Vagina (tissue), 2 donors: ENCODE data around the gene WDR70.

ENCODE experiments used
- CTCF ChIP-seq, 3 experiments: fragments of 450-650 bp in 2 of 3; fragments of 200-600 bp in 1 of 3; sonication (generic) in 1 of 3; IDR thresholded peaks; one replicate each; pipeline ENCODE4 v1.5.1; 2017 to 2019; ENCODE audit warnings: antibody characterized with exemption in 3 of 3, mild to moderate bottlenecking in 2 of 3, moderate library complexity in 2 of 3
- POLR2AphosphoS5 ChIP-seq, 2 donors: sonication (generic); formaldehyde crosslinking; IDR thresholded peaks; one replicate each; pipeline ENCODE4 v1.9.0; 2017; ENCODE audit warnings: antibody characterized with exemption in 2 of 2, mild to moderate bottlenecking in 2 of 2, low read depth in 1 of 2; ENCODE audit not compliant: insufficient read depth in 1 of 2

GRCh38 chr5:37715992-37716391 lies 336.9 kb downstream of the WDR70 start:
- TF ChIP-seq POLR2AphosphoS5 (IDR thresholded peaks at IDR 0.05; ENCODE audit: insufficient read depth in 1 of 2, low read depth in 1 of 2) (no peak), CTCF (IDR thresholded peaks at IDR 0.05) (no peak)
